Adrenal gland (tissue), 5 donors: Measurements from ENCODE around the gene MGST2.

ENCODE experiments used
- CTCF ChIP-seq, 6 experiments: fragments of 450-650 bp in 4 of 6; fragments of 200-600 bp in 2 of 6; sonication (generic) in 1 of 6; IDR thresholded peaks; 1 replicate in 5 of 6; 2 replicates in 1 of 6; pipeline versions ENCODE4 v1.5.1 to v1.8.0; 2016 to 2021; ENCODE audit warnings: antibody characterized with exemption in 6 of 6, mild to moderate bottlenecking in 2 of 6, moderate library complexity in 1 of 6
- POLR2A ChIP-seq, 2 donors: fragments of 450-650 bp; IDR thresholded peaks; one replicate each; pipeline ENCODE4 v1.6.1; 2017; ENCODE audit warnings: antibody characterized with exemption in 2 of 2, mild to moderate bottlenecking in 2 of 2, moderate library complexity in 1 of 2
- donor health status: DM: no; HTN: no; CAD: no.

- TF ChIP-seq CTCF (IDR thresholded peaks at IDR 0.05) (no peak), POLR2A (IDR thresholded peaks at IDR 0.05) (no peak)
Measured at GRCh38 chr4:139635966-139636365, 29.7 kb upstream of the MGST2 start.
